Activated naive CD8-positive, alpha-beta T cell (primary cell): ENCODE data around the gene MFN2.
"Not testable (repeated sequence)": the region's sequence is repeated elsewhere in the genome, so short reads cannot be mapped to it uniquely, and the experiment has no call there.

Experiments
- H3K27ac Mint-ChIP-seq: one replicate; pipeline ENCODE4 v1.8.0; 2021; ENCODE audit warnings: mixed read lengths
- H3K27me3 Mint-ChIP-seq: one replicate; pipeline ENCODE4 v1.8.0; 2021; ENCODE audit warnings: mixed read lengths
- H3K36me3 Mint-ChIP-seq: one replicate; pipeline ENCODE4 v1.8.0; 2021; ENCODE audit warnings: mixed read lengths
- H3K4me1 Mint-ChIP-seq: one replicate; pipeline ENCODE4 v1.8.0; 2021; ENCODE audit warnings: low read depth, mixed read lengths
- H3K4me3 Mint-ChIP-seq: one replicate; pipeline ENCODE4 v1.8.0; 2021; ENCODE audit warnings: mild to moderate bottlenecking, mixed read lengths
- H3K9me3 Mint-ChIP-seq: one replicate; pipeline ENCODE4 v1.8.0; 2021; ENCODE audit warnings: low read depth, mixed read lengths

MFN2 gene

DNA sequence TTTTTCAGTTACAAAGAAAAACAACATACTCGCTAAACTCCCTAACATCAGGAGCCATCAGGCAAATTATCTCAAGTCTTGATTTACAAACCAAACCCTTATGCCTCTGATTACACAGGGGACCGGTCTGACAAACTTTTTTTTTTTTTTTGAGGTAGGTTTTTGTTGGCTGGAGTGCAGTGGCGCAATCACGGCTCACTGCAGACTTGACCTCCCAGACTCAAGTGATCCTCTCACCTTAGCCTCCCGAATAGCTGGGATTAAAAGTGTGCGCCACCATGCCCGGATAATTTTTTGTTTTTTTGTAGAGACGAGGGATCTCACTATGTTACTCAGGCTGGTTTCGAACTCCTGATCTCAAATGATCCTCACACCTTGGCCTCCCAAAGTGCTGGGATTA, 35.3 kb downstream of the MFN2 start:
- Mint-ChIP-seq H3K27ac (no peak overlapping the region), H3K4me3 (no peak overlapping the region), H3K9me3 (no peaks in the 10 kb centered on the region), H3K36me3 (no peaks in the 10 kb centered on the region), H3K27me3 (no peaks in the 10 kb centered on the region), H3K4me1 (peaks cover 19% of the 10 kb centered on the region)

DNA sequence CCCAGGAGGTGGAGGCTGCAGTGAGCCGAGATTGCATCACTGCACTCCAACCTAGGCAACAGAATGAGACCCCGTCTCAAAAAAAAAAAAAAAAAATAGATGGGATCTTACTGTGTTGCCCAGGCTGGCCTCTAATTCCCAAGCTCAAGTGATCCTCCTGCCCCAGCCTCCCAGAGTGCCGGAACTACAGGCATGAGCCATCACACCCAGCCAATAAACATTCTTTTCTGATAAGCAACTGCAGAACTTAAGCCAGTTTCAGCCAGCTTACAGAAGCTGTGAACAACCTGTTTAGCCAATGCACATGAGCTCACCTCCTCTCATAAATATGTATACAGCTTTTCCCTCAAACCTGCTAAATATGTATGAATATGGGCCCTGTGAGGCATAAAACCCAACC, 35.9 kb downstream of the MFN2 start:
- H3K4me3 Mint-ChIP-seq: no peak overlapping the region
- no peak overlapping the region for H3K27ac Mint-ChIP-seq
- no peaks in the 10 kb centered on the region for H3K36me3 Mint-ChIP-seq
- no peaks in the 10 kb centered on the region for H3K9me3 Mint-ChIP-seq
- no peaks in the 10 kb centered on the region for H3K27me3 Mint-ChIP-seq
- peaks cover 21% of the 10 kb centered on the region for H3K4me1 Mint-ChIP-seq

DNA sequence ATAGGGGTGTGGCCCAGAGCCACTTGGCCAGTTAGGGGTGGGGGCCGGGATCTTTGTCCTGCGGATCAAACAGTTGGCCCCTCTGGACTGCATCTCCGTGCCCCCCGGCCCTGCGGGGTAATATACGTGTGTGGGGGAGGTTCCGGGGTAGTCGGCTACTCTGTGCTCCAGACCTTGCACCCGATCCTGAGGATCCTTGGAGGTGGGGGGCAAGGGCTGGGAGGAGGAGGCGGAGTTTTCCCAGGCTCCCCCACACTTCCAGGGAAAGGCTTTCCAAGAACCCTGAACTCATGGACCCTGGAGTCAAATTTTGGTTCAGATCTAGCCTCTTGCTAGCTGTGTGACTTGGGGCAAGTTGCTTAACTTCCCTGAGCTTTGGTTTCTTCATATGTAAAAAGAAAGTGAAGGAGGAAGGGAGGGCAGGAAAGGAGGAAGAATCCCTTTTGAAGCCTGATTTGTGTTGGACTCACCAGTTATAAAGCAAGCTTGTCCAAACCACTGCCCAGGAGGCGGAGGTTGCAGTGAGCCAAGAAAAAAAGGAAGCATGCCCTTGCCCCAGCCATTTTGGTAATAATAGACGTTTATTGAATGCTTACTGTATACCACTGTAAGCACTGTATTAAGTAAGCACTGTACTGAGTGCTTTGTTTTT, 39.7 kb downstream of the MFN2 start:
- peaks cover 12% of the 10 kb centered on the region for H3K4me1 Mint-ChIP-seq
- no peaks in the 10 kb centered on the region for H3K27me3 Mint-ChIP-seq

DNA sequence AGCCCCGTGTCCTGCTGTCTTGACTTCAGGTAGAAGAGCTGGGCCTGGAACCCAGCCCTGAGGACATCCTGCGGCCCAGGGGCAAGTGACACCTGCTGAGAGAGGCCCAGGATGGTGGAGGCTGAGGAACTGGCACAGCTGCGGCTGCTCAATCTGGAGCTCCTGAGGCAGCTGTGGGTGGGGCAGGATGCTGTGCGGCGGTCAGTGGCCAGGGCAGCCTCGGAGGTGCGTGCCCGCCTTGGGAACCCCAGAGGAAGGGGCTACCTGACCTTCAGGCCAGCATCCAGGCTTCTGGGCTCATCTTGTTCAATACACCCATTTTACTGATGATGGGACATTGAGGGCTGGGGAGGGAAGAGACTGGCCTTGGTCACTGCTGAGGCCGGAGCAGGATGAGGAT, 41.4 kb downstream of the MFN2 start:
- Mint-ChIP-seq H3K4me1 (peaks cover 12% of the 10 kb centered on the region), H3K27ac (no peak overlapping the region), H3K36me3 (no peaks in the 10 kb centered on the region)

More for the DNA sequence above, 39.7 kb downstream of the MFN2 start:
- H3K4me3 Mint-ChIP-seq: peak overlapping the region; percentile 90
- H3K9me3 Mint-ChIP-seq: no peaks in the 10 kb centered on the region
- peak overlapping the region; percentile 34 for H3K27ac Mint-ChIP-seq
- no peaks in the 10 kb centered on the region for H3K36me3 Mint-ChIP-seq

DNA sequence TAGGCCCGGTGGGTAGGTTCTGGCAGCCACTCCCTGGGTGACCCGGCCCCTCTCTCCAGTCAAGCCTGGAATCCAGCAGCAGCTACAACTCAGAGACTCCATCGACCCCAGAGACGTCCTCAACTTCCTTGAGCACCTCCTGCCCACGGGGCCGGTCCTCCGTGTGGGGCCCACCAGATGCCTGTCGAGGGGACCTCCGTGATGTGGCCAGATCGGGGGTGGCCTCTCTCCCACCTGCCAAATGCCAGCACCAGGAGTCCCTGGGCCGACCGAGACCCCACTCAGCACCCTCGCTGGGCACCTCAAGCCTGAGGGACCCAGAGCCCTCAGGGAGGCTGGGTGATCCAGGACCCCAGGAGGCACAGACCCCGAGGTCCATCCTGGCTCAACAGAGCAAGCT, 41.8 kb downstream of the MFN2 start:
- H3K4me1 Mint-ChIP-seq: peaks cover 12% of the 10 kb centered on the region

More for the DNA sequence above, 41.4 kb downstream of the MFN2 start:
- no peaks in the 10 kb centered on the region for H3K27me3 Mint-ChIP-seq
- no peaks in the 10 kb centered on the region for H3K9me3 Mint-ChIP-seq
- H3K4me3 Mint-ChIP-seq: no peak overlapping the region

DNA sequence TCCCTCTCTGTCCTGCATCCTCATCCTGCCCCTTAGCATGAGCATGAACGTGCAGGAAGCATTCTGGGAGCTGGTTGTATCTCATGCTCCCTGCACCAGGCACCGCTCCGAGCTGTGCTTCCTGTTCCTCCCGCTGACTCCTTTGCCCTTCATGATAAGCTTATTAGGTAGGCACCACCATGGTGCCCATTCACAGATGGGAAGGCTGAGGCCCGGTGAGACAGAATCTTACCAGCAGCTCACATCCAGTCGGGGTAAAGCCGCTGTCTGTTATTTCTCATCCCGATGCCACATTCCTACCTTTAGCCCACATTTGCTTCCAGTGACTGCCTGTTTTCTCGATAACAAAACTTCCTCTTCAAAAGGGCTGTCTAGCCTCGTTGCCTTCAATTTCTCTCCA, 46.3 kb downstream of the MFN2 start:
- Mint-ChIP-seq H3K36me3 (peaks cover 5% of the 10 kb centered on the region), H3K4me1 (peaks cover 3% of the 10 kb centered on the region), H3K4me3 (no peak overlapping the region), H3K27me3 (no peaks in the 10 kb centered on the region), H3K27ac (no peak overlapping the region), H3K9me3 (no peaks in the 10 kb centered on the region)

More for the DNA sequence above, 41.8 kb downstream of the MFN2 start:
- Mint-ChIP-seq H3K9me3 (no peaks in the 10 kb centered on the region), H3K27ac (no peak overlapping the region), H3K27me3 (no peaks in the 10 kb centered on the region), H3K36me3 (no peaks in the 10 kb centered on the region), H3K4me3 (no peak overlapping the region)

DNA sequence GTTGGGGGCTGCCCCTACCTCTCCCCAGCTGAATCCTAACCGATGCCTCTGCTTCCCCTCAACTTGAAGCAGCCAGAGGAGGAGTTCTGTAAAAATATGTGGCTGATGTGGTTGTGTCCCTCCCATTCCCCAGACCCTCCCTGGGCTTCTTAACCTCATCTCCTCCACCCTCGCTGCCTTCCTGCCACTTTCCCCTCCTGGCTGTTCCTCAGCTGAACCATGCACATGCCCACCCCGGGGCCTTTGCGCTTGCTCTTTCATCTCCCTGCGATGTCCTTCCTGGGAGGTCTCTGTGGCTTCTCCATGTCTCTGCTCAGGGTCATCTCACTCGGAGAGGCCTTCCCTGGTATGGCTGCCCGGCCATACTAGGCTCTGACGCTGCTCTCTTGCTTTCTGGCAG, 48.0 kb downstream of the MFN2 start:
- Mint-ChIP-seq H3K36me3 (peaks cover 5% of the 10 kb centered on the region), H3K4me1 (peaks cover 1% of the 10 kb centered on the region), H3K27me3 (no peaks in the 10 kb centered on the region), H3K4me3 (no peak overlapping the region), H3K9me3 (no peaks in the 10 kb centered on the region), H3K27ac (no peak overlapping the region)

DNA sequence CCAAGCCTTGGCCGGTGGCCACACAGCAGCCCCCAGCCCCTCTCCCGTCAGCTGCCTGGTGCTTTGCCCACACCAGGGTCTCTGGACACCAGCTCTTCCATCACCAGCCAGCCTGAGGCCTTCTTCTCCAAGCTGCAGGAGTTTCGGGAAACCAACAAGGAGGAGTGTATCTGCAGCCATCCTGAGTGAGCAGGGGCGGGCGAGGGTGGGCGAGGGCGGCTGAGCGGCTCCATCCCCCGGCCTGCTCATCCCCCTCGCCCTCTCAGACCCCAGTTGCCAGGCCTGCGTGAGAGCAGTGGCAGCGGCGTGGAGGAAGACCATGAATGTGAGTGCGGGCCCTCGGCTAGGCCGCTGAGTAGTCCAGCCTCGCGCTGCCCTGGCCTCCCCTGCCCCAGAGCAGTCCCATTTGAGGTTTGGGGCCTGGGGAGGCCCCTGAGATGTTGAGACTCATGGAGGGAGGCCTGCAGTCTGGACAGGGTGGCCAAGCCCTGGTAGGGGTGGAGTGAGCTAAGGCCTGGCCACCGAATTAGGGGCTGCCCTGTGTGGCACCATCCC, 48.8 kb downstream of the MFN2 start:
- Mint-ChIP-seq H3K27me3 (no peaks in the 10 kb centered on the region), H3K4me3 (no peak overlapping the region), H3K4me1 (peaks cover 1% of the 10 kb centered on the region), H3K9me3 (no peaks in the 10 kb centered on the region), H3K36me3 (peaks cover 5% of the 10 kb centered on the region), H3K27ac (no peak overlapping the region)

DNA sequence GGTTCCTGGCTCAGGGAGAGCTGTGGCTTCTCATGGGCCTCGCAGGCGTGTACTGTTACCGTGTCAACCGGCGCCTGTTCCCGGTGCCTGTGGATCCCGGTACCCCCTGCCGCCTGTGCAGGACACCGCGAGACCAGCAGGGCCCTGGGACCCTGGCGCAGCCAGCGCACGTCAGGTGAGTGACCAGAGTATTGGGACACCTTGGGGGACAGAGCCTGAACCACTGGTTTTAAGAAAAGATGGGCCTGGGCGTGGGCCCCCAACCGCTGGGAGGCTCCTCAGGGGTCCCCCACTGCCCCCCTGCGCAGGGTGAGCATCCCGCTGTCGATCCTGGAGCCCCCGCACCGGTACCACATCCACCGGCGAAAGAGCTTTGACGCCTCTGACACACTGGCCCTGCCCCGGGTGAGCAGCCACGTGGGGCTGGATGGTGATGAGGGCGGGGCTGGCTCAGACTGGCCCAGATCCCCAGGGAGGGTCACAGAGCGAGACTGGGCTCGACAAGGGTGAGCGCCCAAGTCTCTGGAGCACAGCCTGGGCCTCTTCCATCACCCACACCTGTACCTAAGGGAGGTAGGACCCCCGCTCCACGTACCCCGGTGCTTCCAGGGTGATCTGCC, 49.6 kb downstream of the MFN2 start:
- Mint-ChIP-seq H3K27ac (no peak overlapping the region), H3K36me3 (peaks cover 5% of the 10 kb centered on the region), H3K9me3 (no peaks in the 10 kb centered on the region), H3K4me1 (peaks cover 1% of the 10 kb centered on the region), H3K4me3 (no peak overlapping the region), H3K27me3 (no peaks in the 10 kb centered on the region)

DNA sequence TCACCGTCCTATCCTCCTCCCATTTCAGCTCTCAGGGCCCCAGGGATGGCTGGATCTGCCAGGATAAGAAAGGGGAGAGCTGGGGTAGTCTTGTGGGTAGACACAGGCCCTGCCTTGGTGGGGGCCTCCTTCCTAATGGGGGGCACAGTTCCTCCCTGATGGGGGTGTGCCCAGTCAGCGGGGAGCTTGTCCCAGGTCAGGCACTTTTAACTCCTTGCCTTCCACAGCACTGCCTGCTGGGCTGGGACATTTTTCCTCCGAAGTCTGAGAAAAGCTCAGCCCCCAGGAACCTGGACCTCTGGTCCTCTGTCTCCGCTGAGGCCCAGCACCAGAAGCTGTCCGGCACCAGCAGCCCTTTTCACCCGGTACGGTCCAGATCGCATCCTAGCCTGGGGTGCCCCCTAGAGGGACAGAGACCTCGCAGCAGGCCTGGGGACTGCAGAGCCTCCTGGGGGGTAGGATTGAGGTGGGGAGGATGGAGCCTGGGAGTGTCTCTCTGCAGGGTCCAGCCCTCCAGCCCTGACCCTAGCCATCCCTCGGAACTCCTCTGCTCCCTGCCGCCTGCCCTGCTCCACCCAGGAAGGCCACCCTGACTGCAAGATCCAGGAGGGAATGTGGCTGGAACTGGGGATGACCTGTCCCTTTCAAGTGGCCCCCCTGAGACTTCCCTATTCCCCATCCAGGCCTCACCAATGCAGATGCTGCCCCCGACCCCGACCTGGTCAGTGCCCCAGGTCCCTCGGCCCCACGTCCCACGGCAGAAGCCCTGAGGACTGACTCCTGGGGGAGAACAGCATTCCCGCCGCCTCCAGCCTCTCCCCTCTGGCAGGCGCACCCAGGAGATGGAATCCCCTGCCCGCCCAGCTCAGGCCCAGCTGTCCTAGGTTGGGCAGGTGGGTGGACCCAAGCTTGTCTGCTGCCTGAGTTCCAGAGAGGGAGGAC, 51.1 kb downstream of the MFN2 start:
- Mint-ChIP-seq H3K9me3 (no peaks in the 10 kb centered on the region), H3K27ac (no peak overlapping the region), H3K4me3 (no peak overlapping the region), H3K4me1 (peaks cover 1% of the 10 kb centered on the region), H3K36me3 (peaks cover 5% of the 10 kb centered on the region), H3K27me3 (no peaks in the 10 kb centered on the region)

DNA sequence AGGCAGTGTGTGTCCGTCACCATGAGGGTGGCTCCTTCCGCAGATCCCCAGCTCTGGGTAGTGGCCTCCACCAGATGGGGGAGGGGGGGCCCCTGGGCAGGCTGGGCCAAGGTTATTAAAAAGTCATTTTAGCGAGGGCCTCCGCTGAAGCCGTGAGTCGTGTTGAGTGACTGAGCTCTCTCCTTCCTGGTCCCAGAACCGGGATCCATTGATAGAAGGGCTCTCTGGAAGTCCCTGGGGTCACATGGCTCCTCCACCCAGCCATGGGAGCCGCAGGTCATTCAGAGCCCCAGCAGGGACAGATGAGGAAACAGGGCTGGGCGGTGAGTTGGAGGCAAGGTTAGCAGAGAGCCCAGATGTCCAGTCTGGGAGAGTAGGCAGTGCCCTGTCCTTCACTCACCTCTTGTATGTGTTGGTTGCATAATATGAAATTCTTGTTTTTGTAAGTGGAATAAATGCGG, 51.9 kb downstream of the MFN2 start:
- H3K27me3 Mint-ChIP-seq: no peaks in the 10 kb centered on the region
- peaks cover 1% of the 10 kb centered on the region for H3K4me1 Mint-ChIP-seq
- H3K9me3 Mint-ChIP-seq: no peaks in the 10 kb centered on the region
- no peak overlapping the region for H3K27ac Mint-ChIP-seq
- H3K4me3 Mint-ChIP-seq: no peak overlapping the region
- peaks cover 5% of the 10 kb centered on the region for H3K36me3 Mint-ChIP-seq

DNA sequence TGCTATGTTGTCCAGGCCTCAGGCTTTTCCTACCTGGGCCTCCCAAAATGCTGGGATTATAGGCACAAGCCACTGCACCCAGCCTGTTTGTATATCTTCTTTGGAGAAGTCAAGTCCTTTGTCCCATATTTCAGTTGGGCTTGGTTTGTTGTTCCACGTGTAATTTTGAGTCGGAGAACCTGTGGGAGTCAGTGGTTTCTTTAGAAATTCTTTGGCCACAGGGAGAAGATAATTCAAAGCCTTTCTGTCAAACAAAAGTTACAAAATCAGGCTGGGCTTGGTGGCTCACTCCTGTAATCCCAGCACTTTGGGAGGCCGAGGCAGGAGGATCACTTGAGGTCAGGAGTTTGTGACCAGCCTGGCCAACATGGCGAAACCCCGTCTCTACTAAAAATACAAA, 53.2 kb downstream of the MFN2 start:
- not testable (repeated sequence) for H3K4me1 Mint-ChIP-seq, H3K4me3 Mint-ChIP-seq, H3K9me3 Mint-ChIP-seq, H3K27me3 Mint-ChIP-seq, H3K36me3 Mint-ChIP-seq, H3K27ac Mint-ChIP-seq

DNA sequence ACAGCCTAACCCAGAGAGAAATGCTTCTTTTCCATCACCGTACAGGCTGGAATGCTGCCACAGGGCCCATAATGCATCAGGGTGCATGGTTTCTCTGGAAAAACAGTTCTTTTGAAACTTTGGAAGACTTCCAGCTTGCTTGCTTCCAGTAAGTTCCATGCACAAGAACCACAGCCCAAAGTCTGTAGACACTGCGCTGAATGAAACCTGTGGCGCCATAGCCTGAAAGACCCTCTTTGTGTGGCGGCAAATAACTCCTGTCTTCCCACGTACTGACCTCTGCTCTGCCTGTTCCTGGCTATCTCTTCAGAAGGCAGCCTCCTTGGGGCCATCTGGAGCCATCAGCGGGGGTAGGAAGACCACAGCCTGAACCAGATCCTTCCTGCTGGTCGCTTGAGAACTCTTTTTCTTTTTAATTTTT, 54.1 kb downstream of the MFN2 start:
- no peak overlapping the region for H3K4me3 Mint-ChIP-seq
- no peaks in the 10 kb centered on the region for H3K9me3 Mint-ChIP-seq
- no peaks in the 10 kb centered on the region for H3K27me3 Mint-ChIP-seq
- no peak overlapping the region for H3K27ac Mint-ChIP-seq
- no peaks in the 10 kb centered on the region for H3K36me3 Mint-ChIP-seq
- H3K4me1 Mint-ChIP-seq: no peaks in the 10 kb centered on the region

DNA sequence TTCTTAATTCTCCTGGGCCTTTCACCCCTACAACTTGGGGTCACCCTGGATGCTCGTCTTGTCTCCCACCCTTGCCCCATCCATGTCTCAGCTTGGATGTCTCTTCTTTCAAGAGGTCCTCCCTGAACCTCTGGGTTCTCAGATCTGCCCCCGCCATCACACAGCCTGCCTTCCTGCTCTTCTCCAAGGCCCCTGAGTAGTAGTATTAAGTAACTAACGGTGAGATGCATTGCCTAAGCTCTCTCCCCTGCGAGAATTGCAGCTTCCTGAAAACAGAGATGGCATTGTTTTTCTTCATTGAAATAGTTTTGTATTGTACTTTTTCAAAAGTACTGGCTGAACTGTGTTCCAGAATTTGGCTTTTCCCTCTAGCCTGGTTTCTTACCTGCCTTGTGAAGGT, 55.1 kb downstream of the MFN2 start:
- Mint-ChIP-seq H3K9me3 (no peaks in the 10 kb centered on the region), H3K4me1 (no peaks in the 10 kb centered on the region), H3K4me3 (no peak overlapping the region), H3K27me3 (no peaks in the 10 kb centered on the region), H3K36me3 (no peaks in the 10 kb centered on the region), H3K27ac (no peak overlapping the region)
